Endothelial cell of umbilical vein (primary cell): ENCODE results near the gene AASDH. TPM values are rescaled to one million over a fixed set of nuclear protein-coding genes. Genes with fewer than 3 reads are reported as not detected.

Experiments
- BruUV-seq: library from RNA; stranded (reverse); fragments of 400-500 nt; replicated peaks from 2 replicates; lab custom pipeline; 2021; lab: Mats Ljungman, UMichigan
- CTCF ChIA-PET: fragments of 300-600, 350-600 bp; sonication (Branson Sonifier 250); formaldehyde crosslinking; loops from one replicate; lab custom pipeline; 2021; ENCODE audit warnings: antibody characterized with exemption, inconsistent platforms; lab: Charles Lee
- POLR2A ChIA-PET: fragments of 300-600, 350-600 bp; sonication (Branson Sonifier 250); formaldehyde crosslinking; loops from one replicate; lab custom pipeline; 2021; ENCODE audit warnings: antibody characterized with exemption, inconsistent platforms; lab: Charles Lee
- DNase-seq: peaks from one replicate; pipeline ENCODE4 v3.0.0-alpha.2; 2011; ENCODE audit warnings: low read depth, low spot score
- FAIRE-seq: peaks from 2 replicates; lab custom pipeline; 2011; peaks lifted over from hg19 to GRCh38; lab: Jason Lieb, UNC
- H2AFZ ChIP-seq: 2 replicates; pipeline ENCODE4 v1.6.0; 2012; ENCODE audit warnings: low read depth, low read length, control low read depth, inconsistent platforms
- H3K27ac ChIP-seq: 2 replicates; pipeline ENCODE4 v1.5.1; 2011; ENCODE audit warnings: low read depth, mild to moderate bottlenecking, control low read depth, low read length, moderate library complexity; ENCODE audit not compliant: insufficient read depth
- H3K27me3 ChIP-seq, 2 experiments: 2 replicates each; pipeline versions ENCODE4 v1.6.0 to v1.6.1; 2011; ENCODE audit warnings: low read length in 2 of 2, mixed read lengths in 1 of 2; ENCODE audit not compliant: control insufficient read depth in 2 of 2, insufficient read depth in 2 of 2
- H3K36me3 ChIP-seq, 2 experiments: 2 replicates in 1 of 2; 3 replicates in 1 of 2; pipeline ENCODE4 v1.5.1; 2011; ENCODE audit warnings: low read length in 2 of 2, mild to moderate bottlenecking in 1 of 2, moderate library complexity in 1 of 2; ENCODE audit not compliant: control insufficient read depth in 2 of 2, insufficient read depth in 2 of 2; ENCODE audit errors: extremely low read depth in 1 of 2
- H3K4me1 ChIP-seq: 3 replicates; pipeline ENCODE4 v1.5.1; 2011; ENCODE audit warnings: mild to moderate bottlenecking, low read length; ENCODE audit not compliant: control insufficient read depth, insufficient read depth; ENCODE audit errors: extremely low read depth
- H3K4me2 ChIP-seq: 2 replicates; pipeline ENCODE4 v1.6.1; 2011; ENCODE audit warnings: low read length, control low read depth, mixed read lengths; ENCODE audit not compliant: insufficient read depth
- H3K4me3 ChIP-seq, 3 experiments: fragments of 200-600 bp in 1 of 3; sonication (generic), shearing (Covaris generic) in 1 of 3; replicated peaks in 1 of 3; 2 replicates each; pipeline ENCODE4 v1.5.1; 2011 to 2016; ENCODE audit warnings: control low read depth in 3 of 3, low read length in 3 of 3, mild to moderate bottlenecking in 2 of 3, inconsistent platforms in 1 of 3, low read depth in 1 of 3, moderate library complexity in 1 of 3; ENCODE audit not compliant: insufficient read depth in 1 of 3
- H3K79me2 ChIP-seq: 2 replicates; pipeline ENCODE4 v1.6.0; 2012; ENCODE audit warnings: low read length, inconsistent platforms; ENCODE audit not compliant: control insufficient read depth, insufficient read depth
- H3K9ac ChIP-seq: replicated peaks from 2 replicates; pipeline ENCODE3; 2011; ENCODE audit warnings: low read length, control low read depth; ENCODE audit not compliant: insufficient read depth; ENCODE audit errors: extremely low read depth
- H3K9me1 ChIP-seq: replicated peaks from 3 replicates; pipeline ENCODE4 v1.6.0; 2011; ENCODE audit warnings: mild to moderate bottlenecking, low read length; ENCODE audit not compliant: control insufficient read depth, insufficient read depth; ENCODE audit errors: extremely low read depth
- H3K9me3 ChIP-seq: replicated peaks from 2 replicates; pipeline ENCODE4 v1.5.1; 2012; ENCODE audit warnings: low read length, inconsistent platforms; ENCODE audit not compliant: control insufficient read depth, insufficient read depth
- H4K20me1 ChIP-seq: replicated peaks from 2 replicates; pipeline ENCODE3; 2011; ENCODE audit warnings: mild to moderate bottlenecking, low read length; ENCODE audit not compliant: control insufficient read depth, insufficient read depth; ENCODE audit errors: extremely low read depth
- CTCF ChIP-seq, 2 donors: IDR thresholded peaks; 1 replicate in 1 of 2; 2 replicates in 1 of 2; pipeline ENCODE4 v1.5.1; 2011; ENCODE audit warnings: low read length in 2 of 2, mild to moderate bottlenecking in 2 of 2, moderate library complexity in 2 of 2, control low read depth in 1 of 2, inconsistent platforms in 1 of 2, low read depth in 1 of 2; ENCODE audit not compliant: insufficient read depth in 1 of 2; ENCODE audit errors: extremely low read depth in 1 of 2
- FOS ChIP-seq: IDR thresholded peaks from 2 replicates; pipeline ENCODE4 v1.6.1; 2011; ENCODE audit warnings: mild to moderate bottlenecking, low read length, moderate library complexity, borderline replicate concordance; ENCODE audit not compliant: insufficient read depth
- POLR2A ChIP-seq: IDR thresholded peaks from 2 replicates; pipeline ENCODE4 v1.6.1; 2012; ENCODE audit warnings: low read depth, mild to moderate bottlenecking, control low read depth, low read length
- dilution Hi-C: fragments of 300-500 bp; cut with MboI; formaldehyde crosslinking; loops from one replicate; pipeline ENCODE4 v1.15.0; 2019; ENCODE audit warnings: low sequenced_read_pairs; ENCODE audit not compliant: extremely low pct_ligation_motif_present
- intact Hi-C: fragments of 100-400 bp; cut with micrococcal nuclease; formaldehyde crosslinking; loops from one replicate; pipeline ENCODE4 v1.10.0; 2022
- polyA plus RNA-seq, 4 experiments: library from polyadenylated mRNA; depleted of rRNA in 3 of 4; stranded (reverse) in 3 of 4; unstranded in 1 of 4; fragments of >200 nt; gene quantifications; 2 replicates each; pipeline versions ENCODE4 v1.2.1 to v1.2.3, GENCODE V29; 2011 to 2012; ENCODE audit warnings: missing spikeins in 1 of 4
- total RNA-seq: library from RNA; stranded (reverse); gene quantifications from 2 replicates; pipeline ENCODE4 v1.2.3, GENCODE V29; 2021

AASDH gene
- total and polyA plus RNA-seq, 2 donors (not counting 3 experiments of a cell fraction or from before 2014, with no cell fraction given) = 4.2 to 9.5 TPM

GRCh38 chr4:56374956-56375355 is 12.3 kb downstream of the AASDH start:
- no peak overlapping the region for H3K4me3 ChIP-seq
- H3K36me3 ChIP-seq = no peaks in the 10 kb centered on the region
- no peaks in the 10 kb centered on the region for H3K9me1 ChIP-seq
- no peak overlapping the region for H3K9ac ChIP-seq
- TF ChIP-seq FOS (no peak), POLR2A (no peak)
- H3K79me2 ChIP-seq = no peaks in the 10 kb centered on the region
- H3K4me1 ChIP-seq = peaks cover 3% of the 10 kb centered on the region
- H3K27me3 ChIP-seq = no peaks in the 10 kb centered on the region
- H3K9me3 ChIP-seq = no peaks in the 10 kb centered on the region
- intact Hi-C loops (no loop called here), dilution Hi-C loops (no loop called here)
- DNase-seq = no peak
- H3K4me2 ChIP-seq = no peak overlapping the region
- BruUV-seq = no TSS peak
- ChIA-PET CTCF (interaction anchor here (2.3 kb wide), 1 partner anchor 9 kb away, joined by 8 read pairs; no protein-coding TSS in a partner anchor), POLR2A (interaction anchor here (1.1 kb wide), 1 partner anchor 26 kb away, joined by 7 read pairs; no protein-coding TSS in a partner anchor)
- H4K20me1 ChIP-seq = no peaks in the 10 kb centered on the region
- FAIRE-seq = no peak
- no peak overlapping the region for H2AFZ ChIP-seq
- H3K27ac ChIP-seq = no peak overlapping the region

GRCh38 chr4:56372774-56373173 is 14.5 kb downstream of the AASDH start:
- intact Hi-C loops (no loop called here), dilution Hi-C loops (no loop called here)
- no peak for FAIRE-seq
- H3K9me3 ChIP-seq = no peaks in the 10 kb centered on the region
- no peaks in the 10 kb centered on the region for H3K36me3 ChIP-seq
- no peaks in the 10 kb centered on the region for H3K27me3 ChIP-seq
- BruUV-seq = no TSS peak
- TF ChIP-seq CTCF (IDR thresholded peaks at IDR 0.05; ENCODE audit: extremely low read depth in 1 of 2, insufficient read depth in 1 of 2, low read depth in 1 of 2, low read length in 2 of 2) = no peak
- no peak overlapping the region for H3K9ac ChIP-seq
- DNase-seq = no peak
- H3K4me1 ChIP-seq = peaks cover 3% of the 10 kb centered on the region
- H2AFZ ChIP-seq = no peak overlapping the region
- H3K27ac ChIP-seq = no peak overlapping the region
- no peaks in the 10 kb centered on the region for H3K9me1 ChIP-seq
- POLR2A ChIA-PET = no interaction called here
- H3K4me3 ChIP-seq = no peak overlapping the region
- no peaks in the 10 kb centered on the region for H4K20me1 ChIP-seq
- H3K79me2 ChIP-seq = no peaks in the 10 kb centered on the region
- H3K4me2 ChIP-seq = no peak overlapping the region
- CTCF ChIA-PET = no interaction called here
